IPS DF 4.7 (cell line): ENCODE measurements around the gene LTBR.

Source experiments
- DNase-seq: peaks from one replicate; pipeline ENCODE4 v3.0.0-alpha.2; 2013; ENCODE audit warnings: low spot score; ENCODE audit errors: extremely low read depth

LTBR gene

DNA sequence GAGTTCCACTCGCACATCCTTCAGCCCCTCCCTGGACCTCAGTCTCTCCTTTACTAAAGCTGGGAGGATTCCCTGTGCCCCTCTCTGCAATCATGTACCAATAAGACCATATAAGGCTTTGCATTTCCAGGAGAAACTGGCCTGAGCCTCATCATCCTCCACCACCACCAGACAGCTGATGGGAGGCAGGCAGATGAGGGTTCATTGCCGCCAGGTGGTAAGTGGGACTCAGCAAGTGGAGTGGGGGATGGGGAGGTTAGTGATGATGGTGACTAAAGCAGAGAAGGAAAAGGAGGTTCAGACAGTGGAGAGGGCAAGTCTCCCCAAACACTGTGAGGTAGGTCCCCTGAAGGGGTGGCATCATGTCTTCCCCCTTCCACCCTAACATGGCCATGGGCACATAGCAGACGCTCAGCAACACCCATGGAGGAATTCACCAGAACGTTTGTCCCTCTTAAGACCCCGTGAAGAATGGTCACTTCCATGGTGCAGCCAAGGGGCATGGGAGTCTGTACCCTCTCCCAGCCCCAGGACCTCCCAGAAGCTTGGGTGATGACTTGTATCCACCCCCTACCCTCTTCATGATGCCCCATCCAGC is 37.6 kb upstream of the LTBR start:
- no peak for DNase-seq

- no peak for DNase-seq
Measured at GRCh38 chr12:6346942-6347341, 37.0 kb upstream of the LTBR start.

- DNase-seq = no peak
Measured at GRCh38 chr12:6347367-6348338, 36.3 kb upstream of the LTBR start.

DNA sequence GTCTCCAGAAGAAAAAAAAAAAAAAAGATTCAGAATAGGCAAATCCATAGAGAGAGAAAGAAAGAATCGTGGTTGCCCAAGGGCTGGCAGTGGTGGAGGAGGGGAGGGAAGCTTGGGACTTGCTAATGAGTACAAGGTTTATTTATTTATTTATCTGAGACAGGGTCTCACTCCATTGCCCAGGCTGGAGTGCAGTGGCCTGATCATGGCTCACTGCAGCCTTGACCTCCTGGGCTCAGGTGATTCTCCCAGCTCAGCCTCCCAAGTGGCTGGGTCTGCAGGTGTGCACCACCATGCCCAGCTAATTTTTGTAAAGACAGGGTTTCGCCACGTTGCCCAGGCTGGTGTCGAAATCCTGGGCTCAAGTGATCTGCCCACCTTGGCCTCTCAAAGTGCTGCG is 32.3 kb upstream of the LTBR start:
- no peak for DNase-seq

DNA sequence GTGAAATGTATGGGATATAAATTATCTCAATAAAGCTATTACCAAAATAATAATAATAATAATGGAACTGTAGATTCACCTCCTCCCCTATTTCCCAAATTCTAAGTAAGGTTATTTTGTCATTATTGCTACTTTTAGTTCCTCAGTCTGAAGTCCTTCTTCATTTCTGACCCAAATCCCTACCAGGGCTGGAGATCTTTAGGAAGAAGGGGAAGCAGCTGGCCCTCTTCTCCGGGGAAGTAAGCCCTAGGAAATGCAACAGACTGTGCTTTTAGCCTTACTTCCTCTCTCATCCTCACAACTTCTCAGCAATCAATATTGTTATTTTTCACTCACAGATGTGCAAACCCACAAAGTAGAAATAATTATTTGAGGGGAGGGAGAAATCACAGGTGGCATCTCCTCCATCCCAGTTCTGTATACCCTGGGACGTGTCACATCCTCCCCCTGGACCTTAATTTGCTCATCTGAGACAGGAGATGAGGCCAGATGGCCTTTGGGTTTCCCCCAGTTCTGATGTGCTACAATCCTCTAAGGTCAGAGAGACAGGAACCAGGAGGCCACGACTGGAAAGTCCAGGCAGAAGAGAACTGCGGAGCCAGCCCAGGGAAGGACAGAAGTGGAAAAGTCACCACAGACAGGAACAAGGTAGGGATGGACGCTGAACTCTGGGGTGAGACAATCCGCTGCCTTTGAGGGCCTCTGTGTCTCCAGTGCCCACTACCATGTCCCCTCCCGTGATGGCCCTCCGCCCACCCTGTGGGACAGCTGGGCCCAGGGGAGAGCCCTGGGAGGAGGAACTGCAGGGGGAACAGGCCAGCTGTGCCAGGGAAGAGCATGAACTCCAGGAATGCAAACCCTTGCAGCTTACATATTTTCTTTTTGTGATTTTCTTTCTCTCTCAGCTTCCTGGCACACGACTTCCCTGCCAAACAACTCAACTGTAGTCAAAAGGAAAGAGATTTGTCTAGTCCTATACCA is 31.5 kb upstream of the LTBR start:
- no peak for DNase-seq

- DNase-seq = no peak
Measured at GRCh38 chr12:6354495-6355393, 29.2 kb upstream of the LTBR start.

DNA sequence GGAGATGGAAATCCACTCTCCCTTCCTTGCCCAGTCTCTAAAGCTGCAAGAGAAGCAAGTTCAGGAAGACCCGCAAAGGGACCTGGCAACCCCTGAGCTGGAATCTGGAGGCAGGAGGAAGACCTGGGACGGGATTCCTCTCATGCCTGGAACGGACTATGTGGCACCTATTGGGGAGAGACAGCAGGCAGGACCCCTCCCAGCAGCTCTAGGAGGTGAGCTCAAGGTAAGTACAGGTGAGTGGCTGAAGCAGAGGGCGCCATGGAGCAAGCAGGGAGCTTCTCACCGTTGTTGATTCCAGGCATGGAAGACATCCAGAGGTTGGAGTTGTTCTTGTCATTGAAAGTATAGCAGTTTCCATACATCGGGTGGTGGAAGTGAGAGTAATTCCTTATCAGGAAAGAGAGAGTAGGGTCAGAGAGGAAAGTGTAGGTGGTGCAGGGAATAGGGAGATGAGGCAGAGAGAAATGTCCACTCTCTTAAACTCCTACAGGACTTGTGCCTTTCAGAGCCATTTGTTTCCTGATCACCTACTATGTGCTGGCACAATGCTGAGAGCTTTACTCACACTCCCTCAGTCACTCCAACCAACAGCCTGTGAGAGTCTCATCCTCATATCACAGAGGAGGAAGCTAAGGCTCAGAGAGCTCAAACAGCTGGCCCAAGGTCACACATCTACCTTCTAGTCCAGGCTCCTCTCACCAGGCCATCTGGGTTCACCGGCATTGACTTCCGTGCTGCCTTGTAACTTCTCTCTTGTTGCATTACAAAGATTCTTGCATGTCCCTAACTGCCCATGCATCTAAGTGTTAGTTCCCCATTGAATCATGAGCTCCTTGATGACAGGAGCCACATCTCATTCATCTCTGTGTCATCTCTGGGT is 28.2 kb upstream of the LTBR start:
- no peak for DNase-seq

- no peak for DNase-seq
Measured at GRCh38 chr12:6356374-6356820, 27.6 kb upstream of the LTBR start.

- no peak for DNase-seq
Measured at GRCh38 chr12:6358881-6359280, 25.1 kb upstream of the LTBR start.

DNA sequence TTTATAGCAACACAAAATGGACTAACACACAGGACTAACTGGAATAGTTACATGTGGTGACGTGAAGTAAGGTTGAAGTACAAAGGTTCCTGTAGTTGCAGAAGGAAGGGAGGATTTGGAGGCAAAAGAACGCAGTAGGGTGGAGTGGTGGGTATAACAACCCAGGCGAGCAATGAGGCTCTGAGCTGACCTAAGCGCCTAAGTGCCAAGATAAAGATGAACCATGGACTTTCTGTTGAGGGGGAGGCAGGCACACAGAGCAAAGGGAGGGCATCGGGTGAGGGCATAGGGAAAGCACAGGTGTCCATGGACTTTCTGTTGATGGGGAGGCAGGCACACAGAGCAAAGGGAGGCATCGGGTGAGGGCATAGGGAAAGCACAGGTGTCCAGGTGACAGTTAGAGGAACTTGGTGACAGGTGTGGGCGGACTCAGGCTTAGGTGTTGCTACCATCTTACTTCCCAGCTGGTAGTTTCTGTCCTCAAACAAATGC is 23.8 kb upstream of the LTBR start:
- DNase-seq = no peak

- DNase-seq = no peak
Measured at GRCh38 chr12:6360578-6361490, 23.1 kb upstream of the LTBR start.

GRCh38 chr12:6361834-6362233 is 22.1 kb upstream of the LTBR start:
- no peak for DNase-seq

DNA sequence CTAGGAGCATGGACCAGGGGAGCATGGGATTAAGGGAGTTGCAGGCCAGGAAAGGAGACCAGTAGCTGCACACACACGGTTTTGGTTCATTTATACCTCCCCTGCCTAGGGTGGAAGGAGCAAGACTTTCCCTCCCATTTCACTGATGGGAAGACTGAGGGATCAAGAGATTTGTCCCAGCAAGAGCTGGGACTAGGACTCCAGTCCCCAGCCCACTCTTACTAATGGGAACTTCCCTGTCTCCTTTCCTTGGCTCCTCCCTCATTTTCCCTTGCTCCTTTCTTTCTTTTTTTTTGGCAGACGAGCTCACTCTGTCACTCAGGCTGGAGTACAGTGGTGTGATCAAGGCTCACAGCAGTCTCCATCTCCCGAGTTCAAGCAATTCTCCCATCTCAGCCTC is 21.6 kb upstream of the LTBR start:
- DNase-seq = no peak

DNA sequence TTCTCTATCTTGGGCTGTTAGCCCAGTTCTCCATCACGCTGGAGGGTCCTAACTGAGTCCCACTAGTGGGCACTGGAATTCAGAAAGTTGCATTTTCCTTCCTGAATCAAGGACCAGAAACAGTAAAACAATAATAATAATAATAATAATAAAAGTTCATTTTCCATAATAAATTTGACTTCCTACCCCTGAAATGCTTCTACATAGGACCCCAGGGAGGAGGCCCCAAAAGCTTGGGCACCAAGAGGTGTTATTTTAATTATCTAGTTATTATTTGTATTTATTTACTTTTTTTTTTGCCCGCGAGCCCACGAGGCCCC is 21.0 kb upstream of the LTBR start:
- DNase-seq = no peak

DNA sequence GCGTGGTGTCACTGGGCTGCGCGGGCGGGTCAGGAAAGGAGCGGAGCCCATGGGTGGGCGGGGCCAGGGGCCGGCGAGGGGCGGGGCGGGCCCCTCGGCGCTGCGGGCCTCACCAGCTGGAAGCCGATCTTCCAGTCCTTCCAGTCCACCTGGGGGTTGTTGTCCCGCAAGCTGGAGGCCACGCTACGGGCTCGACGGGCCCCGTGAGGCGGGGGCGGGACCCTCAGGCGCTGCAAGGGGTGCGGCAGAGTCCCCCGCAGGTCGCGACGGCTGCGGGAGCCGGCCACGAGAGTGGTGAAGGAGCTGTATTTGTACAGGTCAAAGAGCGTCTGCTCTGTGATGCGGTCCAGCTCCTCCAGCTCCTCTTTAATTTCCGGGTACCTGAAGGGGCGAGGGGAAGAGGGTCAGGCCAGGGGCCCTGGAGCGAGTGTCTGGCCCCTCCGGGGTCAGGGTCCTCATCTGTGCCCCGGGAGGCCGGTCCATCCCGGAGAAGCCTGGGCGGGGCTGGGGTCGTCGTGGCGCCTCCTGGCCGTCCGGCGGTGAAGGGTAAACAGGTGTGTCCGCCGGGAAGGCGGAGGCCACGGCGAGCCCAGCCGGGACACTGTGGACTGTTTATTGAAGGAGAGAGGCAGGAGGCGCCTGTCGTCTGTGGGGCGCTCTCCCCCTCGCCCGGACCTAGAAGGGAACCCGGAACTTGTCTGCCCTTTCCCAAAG is 20.5 kb upstream of the LTBR start:
- no peak for DNase-seq

- no peak for DNase-seq
Measured at GRCh38 chr12:6364044-6364374, 20.0 kb upstream of the LTBR start.

DNA sequence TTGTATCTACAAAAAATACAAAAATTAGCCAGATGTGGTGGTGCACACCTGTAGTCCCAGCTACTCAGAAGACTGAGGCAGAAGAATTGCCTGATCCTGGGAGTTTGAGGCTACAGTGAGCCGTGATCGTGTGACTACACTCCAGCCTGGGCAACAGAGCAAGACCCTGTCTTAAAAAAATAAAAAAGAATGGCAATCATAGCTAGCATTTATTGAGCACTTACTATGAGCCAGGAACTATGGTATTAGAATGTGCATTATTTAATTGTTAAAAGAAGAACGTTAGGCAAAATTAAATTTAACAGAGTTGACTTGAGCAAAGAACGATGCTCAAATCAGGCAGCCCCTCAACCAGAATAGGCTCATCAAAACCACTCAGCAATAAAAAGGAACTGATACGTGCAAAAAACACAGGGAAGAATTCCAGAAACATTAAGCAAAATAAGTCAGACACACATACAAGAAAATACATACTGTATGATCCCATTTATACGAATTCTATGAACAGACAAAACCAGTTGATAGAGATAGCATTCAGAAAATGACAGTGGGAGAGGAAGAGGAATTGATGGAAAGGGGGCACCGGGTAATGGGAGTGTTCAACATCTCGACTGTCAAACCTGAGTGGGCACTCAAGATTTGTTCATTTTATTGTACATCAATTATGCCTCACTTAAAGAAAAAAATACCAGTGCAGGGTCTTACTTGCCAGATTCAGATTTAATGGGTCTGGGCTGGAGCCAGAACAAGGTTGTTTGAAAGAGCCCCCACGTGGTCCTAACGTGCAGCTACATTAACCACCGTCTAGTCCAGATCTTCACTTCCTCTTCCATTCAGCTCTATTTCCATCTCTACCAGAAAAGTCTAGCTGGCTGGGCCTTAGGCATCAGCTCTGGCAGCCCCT is 16.6 kb upstream of the LTBR start:
- no peak for DNase-seq
